NCI-H2107 (cell line): ENCODE measurements around the gene ARAP2.

ENCODE experiments used
- DNase-seq: peaks from one replicate; lab custom pipeline; 2025; lab: John Stamatoyannopoulos, UW

ARAP2 gene

GRCh38 chr4:36264207-36264826, 20.0 kb upstream of the ARAP2 start:
- no peak for DNase-seq

DNA sequence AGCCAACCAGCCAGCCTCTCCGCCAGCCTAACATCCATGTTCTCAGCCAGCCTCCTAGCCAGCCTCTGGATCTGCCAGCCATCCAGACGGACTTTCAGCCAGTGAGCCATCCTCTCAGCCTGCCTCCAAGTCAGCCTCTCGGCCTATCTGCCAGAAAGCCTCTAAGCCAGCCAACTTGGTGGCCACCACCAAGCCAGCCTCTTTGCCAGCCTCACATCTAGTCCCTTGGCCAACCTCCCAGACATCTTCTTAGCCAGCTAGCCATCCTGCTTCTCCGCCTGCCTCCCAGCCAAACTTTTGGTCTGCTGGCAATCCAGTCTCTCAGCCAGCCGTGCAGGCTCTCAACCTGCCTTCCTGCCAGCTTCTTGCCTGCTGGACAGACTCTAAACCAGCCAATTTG, 16.4 kb upstream of the ARAP2 start:
- DNase-seq, result no peak

DNA sequence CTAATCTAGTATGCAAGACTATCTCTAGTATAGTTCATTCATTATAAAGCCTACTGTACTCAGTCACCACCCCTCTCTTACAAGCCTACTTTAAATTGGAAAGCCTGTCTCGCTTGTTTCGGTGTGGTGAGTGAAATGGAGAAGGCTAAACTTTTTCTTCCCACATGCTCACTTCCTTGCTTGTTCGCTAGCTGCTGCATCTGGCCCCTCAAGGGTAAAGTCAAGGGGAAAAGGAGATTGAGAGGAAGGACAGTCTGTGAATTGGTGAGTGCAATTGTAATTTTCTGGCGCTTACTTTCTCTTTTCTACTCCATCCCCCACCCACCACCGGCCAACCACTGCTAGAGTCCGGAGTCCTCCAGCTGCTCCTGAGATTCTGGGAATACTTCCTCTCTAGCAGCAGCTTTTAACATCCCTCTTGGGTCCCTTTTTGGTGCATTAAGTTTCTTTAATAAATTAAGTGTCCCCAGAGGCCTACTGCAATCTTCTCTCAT, 12.1 kb upstream of the ARAP2 start:
- DNase-seq, result no peak

DNA sequence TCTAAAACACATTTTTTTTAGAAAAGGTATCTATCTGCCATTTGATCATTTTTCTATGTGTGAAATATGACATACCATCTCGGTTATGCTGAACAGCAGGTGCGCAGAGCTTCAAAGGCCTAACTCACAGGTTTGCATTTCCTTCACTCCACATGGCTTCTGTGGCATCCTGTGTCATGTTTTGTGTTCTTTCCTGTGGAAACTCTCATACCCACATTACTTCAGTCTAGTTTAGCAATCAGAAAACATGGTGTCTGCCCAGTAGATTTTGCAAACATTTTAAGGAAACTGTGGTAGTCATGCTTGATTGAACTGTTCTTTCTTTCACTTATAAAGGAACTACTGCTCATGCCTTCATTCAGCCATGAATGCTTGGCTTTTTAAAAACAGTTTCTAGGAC, 11.3 kb upstream of the ARAP2 start:
- DNase-seq, result no peak

- no peak for DNase-seq
Measured at GRCh38 chr4:36254371-36254770, 10.1 kb upstream of the ARAP2 start.

DNA sequence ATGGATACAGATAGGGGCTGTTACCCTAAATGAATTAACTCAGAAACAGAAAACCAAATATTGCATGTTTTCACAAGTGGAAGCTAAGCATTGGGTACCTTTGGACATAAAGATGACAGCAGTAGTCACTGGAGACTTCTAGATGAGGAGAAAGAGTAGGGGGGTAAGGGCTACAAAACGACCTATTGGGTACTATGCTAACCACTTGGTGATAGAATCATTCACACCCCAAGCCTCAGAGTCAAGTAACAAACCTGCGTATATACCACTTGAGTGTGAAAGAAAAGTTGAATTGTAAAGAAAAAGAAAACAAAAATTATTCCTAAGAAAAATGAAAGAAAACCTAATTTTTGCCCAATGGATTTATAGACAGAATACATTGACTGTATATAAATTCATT, 7.7 kb upstream of the ARAP2 start:
- DNase-seq, result no peak

- DNase-seq, result no peak
Measured at GRCh38 chr4:36249610-36250009, 5.3 kb upstream of the ARAP2 start.

GRCh38 chr4:36243355-36244256, 708 bp downstream of the ARAP2 start:
- no peak for DNase-seq

- DNase-seq, result no peak
Measured at GRCh38 chr4:36242629-36243354, 1.5 kb downstream of the ARAP2 start.

- DNase-seq, result no peak
Measured at GRCh38 chr4:36241771-36242170, 2.5 kb downstream of the ARAP2 start.

DNA sequence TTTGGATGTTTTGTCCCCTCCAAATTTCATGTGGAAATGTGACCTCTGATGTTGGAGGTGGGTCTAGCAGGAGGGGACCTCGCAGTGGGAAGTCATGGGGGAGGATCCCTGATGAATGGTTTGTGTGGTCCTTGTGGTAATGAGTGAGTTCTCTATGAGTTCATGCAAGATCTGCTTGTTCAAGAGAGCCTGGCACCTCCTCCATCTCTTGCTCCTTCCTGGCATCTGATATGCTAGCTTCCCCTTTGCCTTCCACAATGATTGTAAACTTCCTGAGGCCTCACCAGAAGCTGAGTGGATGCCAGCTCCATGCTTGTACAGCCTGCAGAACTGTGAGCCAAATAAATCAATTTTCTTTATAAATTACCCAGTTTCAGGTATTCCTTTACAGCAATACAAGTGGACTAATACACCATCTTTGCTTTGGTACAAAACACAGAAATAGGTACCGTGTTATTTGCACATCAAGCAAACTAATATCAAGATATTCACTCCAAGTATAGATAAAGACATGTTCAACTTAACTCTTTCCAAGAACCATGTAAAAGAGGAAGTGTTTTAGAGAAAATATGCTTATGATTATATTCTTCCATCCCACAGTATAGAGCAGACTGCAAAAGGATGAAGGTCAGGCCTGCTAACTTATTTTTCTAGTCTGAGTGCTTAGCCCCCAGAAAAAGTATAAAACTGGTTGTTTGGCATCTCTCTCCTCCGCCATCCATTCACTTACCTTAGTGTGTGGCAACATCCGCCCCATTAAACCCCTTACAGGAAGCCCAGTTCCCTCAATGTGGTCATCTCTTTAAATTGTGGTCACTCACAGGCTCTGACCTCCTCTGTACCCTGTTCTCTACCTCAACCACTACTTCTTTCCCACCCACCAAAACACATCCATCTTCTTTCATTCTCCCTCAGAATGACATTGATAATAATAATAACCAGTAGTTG, 6.7 kb downstream of the ARAP2 start:
- no peak for DNase-seq

DNA sequence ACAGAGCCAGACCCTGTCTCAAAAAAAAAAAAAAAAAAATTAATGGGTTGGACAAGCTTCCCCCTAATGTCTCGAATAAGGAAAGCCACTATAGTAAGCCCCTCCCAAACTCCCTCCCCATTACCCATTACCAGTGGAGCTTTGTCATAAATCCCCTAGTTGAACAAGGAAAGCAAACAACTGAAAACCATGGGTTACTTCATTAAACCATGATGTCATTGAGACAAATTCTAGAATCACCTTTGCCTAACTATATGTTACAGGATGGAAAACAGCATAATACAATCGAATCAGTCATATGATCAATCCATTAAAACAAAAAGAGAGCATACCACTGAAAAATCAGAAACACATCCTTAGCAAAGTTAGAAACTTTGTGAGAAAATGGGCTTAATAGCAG, 8.2 kb downstream of the ARAP2 start:
- no peak for DNase-seq

DNA sequence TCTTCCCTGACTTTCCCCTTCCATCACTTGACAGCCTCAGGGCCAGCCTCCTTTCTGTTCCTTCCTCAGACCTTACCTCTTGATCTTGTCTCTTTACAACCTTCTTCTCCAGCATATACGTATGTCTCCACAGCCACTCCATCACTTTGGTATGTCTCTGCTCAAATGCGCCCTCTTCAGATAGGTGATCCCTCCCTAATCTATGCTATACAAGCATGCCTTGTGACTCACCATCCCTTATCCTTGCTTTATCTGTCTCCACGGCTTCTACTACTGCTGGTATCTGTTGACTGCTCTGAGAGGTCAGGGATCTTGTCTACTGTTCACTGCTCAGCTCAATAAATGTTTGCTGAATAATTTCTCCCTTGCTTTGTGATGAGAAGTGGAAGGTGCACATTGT, 9.0 kb downstream of the ARAP2 start:
- DNase-seq, result no peak

GRCh38 chr4:36233567-36234266, 10.6 kb downstream of the ARAP2 start:
- no peak for DNase-seq

DNA sequence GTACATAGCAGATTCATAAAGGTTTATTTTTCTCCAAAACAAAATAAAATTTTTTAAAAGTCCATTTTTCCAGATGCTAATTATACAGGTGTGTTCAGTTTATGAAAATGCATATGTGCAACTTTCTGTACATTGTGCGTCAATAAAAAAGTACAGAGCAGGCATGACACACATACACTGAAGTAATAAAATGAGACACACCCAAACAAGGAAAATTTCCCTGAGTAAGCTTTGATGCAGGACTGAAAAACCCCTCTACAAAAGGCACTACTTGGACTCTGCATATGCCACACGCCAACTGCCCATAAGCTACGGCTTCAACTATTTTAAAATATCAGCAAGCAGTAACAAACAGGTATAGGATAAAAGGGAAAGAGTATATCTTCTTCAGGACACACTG, 13.8 kb downstream of the ARAP2 start:
- DNase-seq, result no peak

GRCh38 chr4:36227913-36228312, 16.4 kb downstream of the ARAP2 start:
- no peak for DNase-seq

- no peak for DNase-seq
Measured at GRCh38 chr4:36226430-36227227, 17.7 kb downstream of the ARAP2 start.

GRCh38 chr4:36224972-36225903, 19.1 kb downstream of the ARAP2 start:
- no peak for DNase-seq

DNA sequence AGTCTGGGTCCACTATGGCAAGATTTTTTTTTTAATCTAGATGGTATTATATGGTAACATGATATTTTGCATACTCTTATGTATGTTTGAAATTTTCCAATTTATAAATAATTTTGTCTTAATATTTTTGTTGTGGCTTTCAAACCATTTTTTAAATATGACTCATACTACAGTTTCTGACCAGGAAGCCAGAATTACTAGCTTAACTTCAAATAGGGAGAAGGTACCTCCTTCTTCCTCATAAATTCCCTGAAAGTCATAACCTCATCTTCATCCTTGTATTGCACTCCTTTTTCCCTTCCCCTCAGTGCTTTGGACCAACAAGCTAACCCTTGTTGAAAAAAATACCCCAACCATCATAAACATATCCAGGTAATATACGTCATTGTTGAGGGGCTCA, 21.6 kb downstream of the ARAP2 start:
- no peak for DNase-seq
